ENCODE data around the gene TNNI2.

Gene TNNI2

GRCh38 chr11:1845561-1846452, 7.0 kb downstream of the TNNI2 start:
- DNase-seq (ENCODE audit: extremely low read depth, insufficient read length): no peak
- no peak for TF ChIP-seq CTCF (IDR thresholded peaks at IDR 0.05; ENCODE audit: insufficient read depth, low read length, poor library complexity, severe bottlenecking)
- no peak overlapping the region for H3K4me3 ChIP-seq (replicated peaks; ENCODE audit: low read depth, low read length)
- H3K36me3 ChIP-seq (ENCODE audit: control insufficient read depth, insufficient read depth, low read length): no peaks in the 10 kb centered on the region
- no peaks in the 10 kb centered on the region for H3K27me3 ChIP-seq (replicated peaks; ENCODE audit: control insufficient read depth, insufficient read depth, low read length)

GRCh38 chr11:1846453-1846932, 7.7 kb downstream of the TNNI2 start:
- no peak for TF ChIP-seq CTCF (IDR thresholded peaks at IDR 0.05; ENCODE audit: insufficient read depth, low read length, poor library complexity, severe bottlenecking)
- no peak for DNase-seq (ENCODE audit: extremely low read depth, insufficient read length)
- no peak overlapping the region for H3K4me3 ChIP-seq (replicated peaks; ENCODE audit: low read depth, low read length)

GRCh38 chr11:1847006-1847735, 8.4 kb downstream of the TNNI2 start:
- Histone ChIP-seq H3K27me3 (replicated peaks; ENCODE audit: control insufficient read depth, insufficient read depth, low read length) (no peaks in the 10 kb centered on the region), H3K36me3 (ENCODE audit: control insufficient read depth, insufficient read depth, low read length) (no peaks in the 10 kb centered on the region), H3K4me3 (replicated peaks; ENCODE audit: low read depth, low read length) (no peak overlapping the region)
- DNase-seq (ENCODE audit: extremely low read depth, insufficient read length): no peak
- no peak for TF ChIP-seq CTCF (IDR thresholded peaks at IDR 0.05; ENCODE audit: insufficient read depth, low read length, poor library complexity, severe bottlenecking)

More at GRCh38 chr11:1846453-1846932, 7.7 kb downstream of the TNNI2 start:
- Histone ChIP-seq H3K27me3 (replicated peaks; ENCODE audit: control insufficient read depth, insufficient read depth, low read length) (no peaks in the 10 kb centered on the region), H3K36me3 (ENCODE audit: control insufficient read depth, insufficient read depth, low read length) (no peaks in the 10 kb centered on the region)

- DNase-seq (ENCODE audit: extremely low read depth, insufficient read length): no peak
- Histone ChIP-seq H3K27me3 (replicated peaks; ENCODE audit: control insufficient read depth, insufficient read depth, low read length) (no peaks in the 10 kb centered on the region), H3K4me3 (replicated peaks; ENCODE audit: low read depth, low read length) (no peak overlapping the region), H3K36me3 (ENCODE audit: control insufficient read depth, insufficient read depth, low read length) (no peaks in the 10 kb centered on the region)
- no peak for TF ChIP-seq CTCF (IDR thresholded peaks at IDR 0.05; ENCODE audit: insufficient read depth, low read length, poor library complexity, severe bottlenecking)
Observed at GRCh38 chr11:1847926-1848639, 9.3 kb downstream of the TNNI2 start.

- no peak overlapping the region for H3K4me3 ChIP-seq (replicated peaks; ENCODE audit: low read depth, low read length)
- no peak for DNase-seq (ENCODE audit: extremely low read depth, insufficient read length)
- no peaks in the 10 kb centered on the region for H3K36me3 ChIP-seq (ENCODE audit: control insufficient read depth, insufficient read depth, low read length)
- no peak for TF ChIP-seq CTCF (IDR thresholded peaks at IDR 0.05; ENCODE audit: insufficient read depth, low read length, poor library complexity, severe bottlenecking)
- no peaks in the 10 kb centered on the region for H3K27me3 ChIP-seq (replicated peaks; ENCODE audit: control insufficient read depth, insufficient read depth, low read length)
Observed at GRCh38 chr11:1848640-1849430, 10.1 kb downstream of the TNNI2 start.

Data from GM06990 (cell line).